ENCODE data around the gene COL1A1.

Gene COL1A1

GRCh38 chr17:50154604-50155003, 46.8 kb downstream of the COL1A1 start:
- no peak for DNase-seq (ENCODE audit: low spot score)

- no peak for DNase-seq (ENCODE audit: low spot score)
Measured at GRCh38 chr17:50153650-50154575, 47.5 kb downstream of the COL1A1 start.

GRCh38 chr17:50152736-50153135, 48.7 kb downstream of the COL1A1 start:
- no peak for DNase-seq (ENCODE audit: low spot score)

- DNase-seq (ENCODE audit: low spot score): peak; percentile 98
Measured at GRCh38 chr17:50151937-50152547, 49.4 kb downstream of the COL1A1 start.

- peak; percentile 90 for DNase-seq (ENCODE audit: low spot score)
Measured at GRCh38 chr17:50151041-50151936, 50.1 kb downstream of the COL1A1 start.

GRCh38 chr17:50150354-50151040, 50.9 kb downstream of the COL1A1 start, which contains the start of gene PPP1R9B:
Gene PPP1R9B, minus strand, starts transcription at chr17:50150677. Its CDS starts 164 bp downstream, at chr17:50150513.
- DNase-seq (ENCODE audit: low spot score): no peak

- no peak for DNase-seq (ENCODE audit: low spot score)
Measured at GRCh38 chr17:50149417-50150353, 51.7 kb downstream of the COL1A1 start.

GRCh38 chr17:50149091-50149416, 52.4 kb downstream of the COL1A1 start:
- DNase-seq (ENCODE audit: low spot score): no peak

GRCh38 chr17:50148226-50149090, 53.0 kb downstream of the COL1A1 start:
- no peak for DNase-seq (ENCODE audit: low spot score)

GRCh38 chr17:50147841-50148225, 53.6 kb downstream of the COL1A1 start:
- DNase-seq (ENCODE audit: low spot score): no peak

GRCh38 chr17:50146927-50147665, 54.3 kb downstream of the COL1A1 start:
- no peak for DNase-seq (ENCODE audit: low spot score)

GRCh38 chr17:50146230-50146926, 55.1 kb downstream of the COL1A1 start:
- no peak for DNase-seq (ENCODE audit: low spot score)

- no peak for DNase-seq (ENCODE audit: low spot score)
Measured at GRCh38 chr17:50145532-50146229, 55.8 kb downstream of the COL1A1 start.

GRCh38 chr17:50144845-50145531, 56.4 kb downstream of the COL1A1 start:
- DNase-seq (ENCODE audit: low spot score): no peak

GRCh38 chr17:50144355-50144754, 57.1 kb downstream of the COL1A1 start:
- no peak for DNase-seq (ENCODE audit: low spot score)

- DNase-seq (ENCODE audit: low spot score): no peak
Measured at GRCh38 chr17:50143461-50144176, 57.8 kb downstream of the COL1A1 start.
